K562 (cell line): Measurements from ENCODE around the gene P2RX5. TPM values are rescaled to one million over a fixed set of nuclear protein-coding genes. Genes with fewer than 3 reads are reported as not detected.
A peak's percentile ranks its signal among the peaks of the same experiment; 100 is the strongest.

Source experiments
- ATAC-seq: fragments of 200-7000 bp; cut with Tn5 transposase; 3 replicates; pipeline ENCODE4 v1.9.1; 2020; ENCODE audit warnings: moderate library complexity
- BruUV-seq: library from RNA; stranded (reverse); fragments of 400-500 nt; replicated peaks from 2 replicates; lab custom pipeline; 2021; lab: Mats Ljungman, UMichigan
- CTCF ChIA-PET: fragments of 300-600 bp; formaldehyde crosslinking; extraction: SDS; loops from one replicate; lab custom pipeline; 2021; ENCODE audit warnings: low intra/inter-chr PET ratio; lab: Yijun Ruan, JAX
- POLR2A ChIA-PET: fragments of 300-600, 350-650 bp; sonication (Branson Sonifier 250); formaldehyde crosslinking; extraction: SDS; loops from one replicate; lab custom pipeline; 2021; ENCODE audit warnings: antibody characterized with exemption, inconsistent platforms; lab: Yijun Ruan, JAX
- DNase-seq, 4 experiments: peaks; one replicate each; pipeline versions ENCODE4 v3.0.0 to v3.0.0-alpha.2; 2011 to 2018; ENCODE audit warnings: low spot score in 3 of 4, mixed read lengths in 3 of 4; ENCODE audit errors: extremely low read depth in 1 of 4
- FAIRE-seq: peaks from 2 replicates; lab custom pipeline; 2011; peaks lifted over from hg19 to GRCh38; lab: Jason Lieb, UNC
- H2AFZ ChIP-seq: 2 replicates; pipeline ENCODE4 v1.6.0; 2011; ENCODE audit warnings: low read depth, low read length, control low read depth, inconsistent platforms
- H3K27ac ChIP-seq: fragments of 200-600 bp; 3 replicates; pipeline ENCODE4 v1.8.0; 2011; ENCODE audit warnings: low read depth, mild to moderate bottlenecking, control low read depth, inconsistent platforms, low read length, moderate library complexity, mixed read lengths; ENCODE audit errors: extremely low read depth
- H3K27me3 ChIP-seq, 2 experiments: fragments of 300-600 bp in 1 of 2; 2 replicates in 1 of 2; 3 replicates in 1 of 2; pipeline versions ENCODE4 v1.6.0 to v1.8.0; 2011; ENCODE audit warnings: inconsistent platforms in 2 of 2, low read length in 2 of 2, mild to moderate bottlenecking in 1 of 2, mixed read lengths in 1 of 2, moderate library complexity in 1 of 2; ENCODE audit not compliant: control insufficient read depth in 2 of 2, insufficient read depth in 2 of 2
- H3K36me3 ChIP-seq: fragments of 300-600 bp; 3 replicates; pipeline ENCODE4 v1.8.0; 2011; ENCODE audit warnings: mild to moderate bottlenecking, low read length, inconsistent platforms; ENCODE audit not compliant: control insufficient read depth, insufficient read depth
- H3K4me1 ChIP-seq, 2 experiments: fragments of 200-600 bp in 1 of 2; replicated peaks in 1 of 2; 2 replicates in 1 of 2; 3 replicates in 1 of 2; pipeline versions ENCODE4 v1.5.1 to v1.8.0; 2011; ENCODE audit warnings: inconsistent platforms in 2 of 2, low read length in 2 of 2, mild to moderate bottlenecking in 1 of 2, mixed read lengths in 1 of 2, moderate library complexity in 1 of 2; ENCODE audit not compliant: control insufficient read depth in 2 of 2, insufficient read depth in 2 of 2
- H3K4me2 ChIP-seq: 2 replicates; pipeline ENCODE4 v1.6.1; 2011; ENCODE audit warnings: low read length, control low read depth, inconsistent platforms, mixed read lengths; ENCODE audit not compliant: insufficient read depth
- H3K4me3 ChIP-seq: fragments of 200-600 bp; sonication (generic), shearing (Covaris generic); 2 replicates; pipeline ENCODE4 v1.5.1; 2016; ENCODE audit warnings: control low read depth, inconsistent platforms
- H3K79me2 ChIP-seq: fragments of 200-600 bp; 3 replicates; pipeline ENCODE4 v1.8.0; 2011; ENCODE audit warnings: low read length, inconsistent platforms; ENCODE audit not compliant: control insufficient read depth, insufficient read depth
- H3K9ac ChIP-seq, 2 experiments: 2 replicates each; pipeline versions ENCODE4 v1.6.0 to v1.6.1; 2011; ENCODE audit warnings: low read depth in 2 of 2, low read length in 2 of 2, control low read depth in 1 of 2, inconsistent platforms in 1 of 2, mild to moderate bottlenecking in 1 of 2, mixed read lengths in 1 of 2; ENCODE audit not compliant: insufficient read depth in 1 of 2
- H3K9me1 ChIP-seq: one replicate; pipeline ENCODE4 v1.6.0; 2011; ENCODE audit warnings: inconsistent platforms, mild to moderate bottlenecking, low read length, moderate library complexity; ENCODE audit not compliant: control insufficient read depth, insufficient read depth
- H3K9me3 ChIP-seq: replicated peaks from 2 replicates; pipeline ENCODE4 v1.5.1; 2011; ENCODE audit warnings: low read depth, low read length, inconsistent platforms; ENCODE audit not compliant: control insufficient read depth, insufficient read depth
- H4K20me1 ChIP-seq: replicated peaks from 2 replicates; pipeline ENCODE4 v1.6.1; 2011; ENCODE audit warnings: low read length, inconsistent platforms, mixed read lengths; ENCODE audit not compliant: control insufficient read depth, insufficient read depth
- ADNP ChIP-seq: fragments of 200-800 bp; sonication (Bioruptor generic); IDR thresholded peaks from 2 replicates; pipeline ENCODE4 v1.6.1; 2016; ENCODE audit warnings: missing genetic modification characterization, missing compliant biosample characterization
- BCOR ChIP-seq: fragments of 450-650 bp; IDR thresholded peaks from 2 replicates; pipeline ENCODE4 v1.6.1; 2016
- C11orf30 ChIP-seq: fragments of 450-650 bp; IDR thresholded peaks from 2 replicates; pipeline ENCODE4 v1.6.1; 2016; ENCODE audit warnings: low read depth, mild to moderate bottlenecking
- FOXP1 ChIP-seq: sonication (generic); formaldehyde crosslinking; IDR thresholded peaks from 2 replicates; pipeline ENCODE4 v1.8.0; 2022; ENCODE audit warnings: mild to moderate bottlenecking, missing genetic modification reagents
- GATA2 ChIP-seq: sonication (generic); formaldehyde crosslinking; IDR thresholded peaks from 2 replicates; pipeline ENCODE4 v1.4.0; 2020; ENCODE audit warnings: mild to moderate bottlenecking, missing genetic modification reagents
- RHOXF2B ChIP-seq: fragments of 250-450 bp; sonication (Bioruptor Pico); conservative IDR thresholded peaks from 2 replicates; pipeline ENCODE4 v1.5.1; 2021
- SNAPC5 ChIP-seq: fragments of 250-450 bp; sonication (Bioruptor Pico); IDR thresholded peaks from 2 replicates; pipeline ENCODE4 v1.8.0; 2021; ENCODE audit warnings: moderate library complexity, mild to moderate bottlenecking, inconsistent platforms
- ZMIZ1 ChIP-seq, 2 experiments: fragments of 150-350 bp in 1 of 2; IDR thresholded peaks; 2 replicates each; pipeline ENCODE4 v1.6.1; 2012 to 2016; ENCODE audit warnings: low read depth in 2 of 2, low read length in 2 of 2, mild to moderate bottlenecking in 1 of 2, moderate library complexity in 1 of 2
- ZNF146 ChIP-seq: IDR thresholded peaks from one replicate; pipeline ENCODE4 v1.6.1; 2018; ENCODE audit warnings: missing compliant biosample characterization; ENCODE audit not compliant: unreplicated experiment
- WGBS: fragments of 100-300 bp; shearing (Covaris generic); methylation state at CpG from one replicate; pipeline ENCODE4 v1.1.6; 2016; ENCODE audit warnings: low coverage, mixed read lengths; ENCODE audit not compliant: insufficient coverage; ENCODE audit errors: missing lambda C conversion rate; 5-methylcytosine and 5-hydroxymethylcytosine counted together
- in situ Hi-C: fragments of 300-500 bp; cut with MboI; formaldehyde crosslinking; loops from 4 replicates; pipeline ENCODE4 v1.15.0; 2018; ENCODE audit warnings: inconsistent platforms, mixed read lengths
- intact Hi-C: fragments of 100-400 bp; cut with micrococcal nuclease; formaldehyde crosslinking; loops from 2 replicates; pipeline ENCODE4 v1.14.2; 2022
- polyA plus RNA-seq, 8 experiments: library from polyadenylated mRNA; depleted of rRNA in 4 of 8; stranded (reverse) in 5 of 8; unstranded in 3 of 8; fragments of >200 nt; fragmentation: Nextera tagmentation in 2 of 8; fragmentation: Illumina TruSeq in 1 of 8; extraction: Ambion mirVana in 2 of 8; extraction: Trizol in 1 of 8; gene quantifications; 2 replicates each; pipeline versions ENCODE4 v1.2.1 to v1.2.3, GENCODE V29; 2011 to 2014; ENCODE audit warnings: inconsistent platforms in 1 of 8, missing spikeins in 1 of 8
- total RNA-seq, 7 experiments: library from RNA; depleted of rRNA in 6 of 7; stranded (reverse); fragments of >200 nt in 6 of 7; fragmentation: Illumina TruSeq in 2 of 7; extraction: Trizol in 2 of 7; gene quantifications; 2 replicates each; pipeline versions ENCODE4 v1.2.1 to v1.2.3, GENCODE V29; 2011 to 2021; ENCODE audit warnings: low replicate concordance in 1 of 7

The P2RX5 gene
- total and polyA plus RNA-seq, 9 of the 15 experiments (the other 6 are each of a cell fraction or from before 2014, with no cell fraction given): 0.31 to 4.0 (median 1.3) TPM

GRCh38 chr17:3678095-3678820 is 17.7 kb downstream of the P2RX5 start:
- no peaks in the 10 kb centered on the region for H3K9me3 ChIP-seq
- H3K4me3 ChIP-seq: no peak overlapping the region
- ChIA-PET POLR2A (interaction anchor here (0.5 to 0.6 kb wide), 3 partner anchors 10 to 660 kb away, joined by 3 to 4 read pairs (median 3); partner anchors contain the start of gene EMC6), CTCF (no interaction called here)
- 22% methylated on average over 13 of the region's 16 CpGs for WGBS
- H3K4me1 ChIP-seq: peaks cover 0 to 23% of the 10 kb centered on the region in 2 experiments; a peak in 2 of 5 replicates
- in situ Hi-C loops (no loop called here), intact Hi-C loops (no loop called here)
- no peaks in the 10 kb centered on the region for H3K36me3 ChIP-seq
- FAIRE-seq: no peak
- no peak for DNase-seq
- no peak overlapping the region for H2AFZ ChIP-seq
- no peak overlapping the region for H3K4me2 ChIP-seq
- H3K27ac ChIP-seq: no peak overlapping the region
- H4K20me1 ChIP-seq: no peaks in the 10 kb centered on the region
- ATAC-seq: no peak; the same call in none of the 3 replicates
- H3K27me3 ChIP-seq: peaks cover 0 to 17% of the 10 kb centered on the region in 2 experiments; a peak in 3 of 5 replicates
- no peaks in the 10 kb centered on the region for H3K9me1 ChIP-seq
- no peaks in the 10 kb centered on the region for H3K79me2 ChIP-seq
- no TSS peak for BruUV-seq
- H3K9ac ChIP-seq: peak overlapping the region in 1 of 2 experiments; percentile 45; a peak in 1 of 4 replicates
- no peak for TF ChIP-seq ZNF146 (CRISPR knock-in tag)
- TF ChIP-seq C11orf30: peak; percentile 20; the same call in 1 of the 2 replicates

DNA sequence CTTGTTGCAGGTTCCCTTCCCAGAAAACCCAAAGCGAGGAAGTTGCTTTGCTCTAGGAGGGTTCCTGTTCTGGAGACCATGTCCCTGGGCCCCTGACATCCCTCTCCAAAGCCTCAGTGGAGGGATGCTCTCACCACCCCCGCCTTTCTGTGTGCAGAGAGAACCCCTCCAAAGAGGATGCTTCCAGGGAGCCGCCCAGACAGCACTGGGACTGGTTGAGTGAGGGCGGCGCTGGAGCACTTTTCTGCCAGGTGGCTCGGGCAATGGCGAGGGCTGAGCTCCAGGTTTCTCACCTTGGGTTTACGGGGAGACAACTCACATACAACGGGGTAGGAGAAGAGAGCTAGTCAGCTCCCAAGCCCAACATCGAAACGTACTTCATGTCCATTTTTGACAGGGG is 20.1 kb downstream of the P2RX5 start:
- FAIRE-seq: no peak
- DNase-seq: no peak
- H3K9me3 ChIP-seq: no peaks in the 10 kb centered on the region
- intact Hi-C loops: no loop called here
- POLR2A ChIA-PET: interaction anchor here (0.7 kb wide), 1 partner anchor 435 kb away, joined by 3 read pairs; no protein-coding TSS in a partner anchor
- no peak overlapping the region for H3K4me2 ChIP-seq
- no peak for ATAC-seq
- WGBS: 16% methylated on average over 11 of the region's 11 CpGs
- H3K36me3 ChIP-seq: peaks cover 2% of the 10 kb centered on the region; the same call in 1 of the 3 replicates
- no peaks in the 10 kb centered on the region for H3K79me2 ChIP-seq
- no peaks in the 10 kb centered on the region for H3K9me1 ChIP-seq
- no peak overlapping the region for H2AFZ ChIP-seq
- in situ Hi-C loops: no loop called here
- CTCF ChIA-PET: no interaction called here
- no peak overlapping the region for H3K4me3 ChIP-seq
- H3K9ac ChIP-seq: no peak overlapping the region
- BruUV-seq: no TSS peak
- peaks cover 0 to 6% of the 10 kb centered on the region in 2 experiments; a peak in 3 of 5 replicates for H3K27me3 ChIP-seq
- H4K20me1 ChIP-seq: no peaks in the 10 kb centered on the region
- H3K4me1 ChIP-seq: peaks cover 0 to 23% of the 10 kb centered on the region in 2 experiments; a peak in 3 of 5 replicates
- H3K27ac ChIP-seq: no peak overlapping the region
- TF ChIP-seq ADNP (tag) (no peak), SNAPC5 (CRISPR knock-in tag) (no peak), RHOXF2B (CRISPR knock-in tag) (no peak), ZMIZ1 (IDR thresholded peaks at IDR 0.05; ENCODE audit: low read depth in 2 of 2, low read length in 2 of 2) (no peak), GATA2 (CRISPR knock-in tag) (no peak), BCOR (no peak), FOXP1 (CRISPR knock-in tag) (no peak)
